OCI-M2 (cell line): ENCODE data around the gene KIF19.
"Not testable (repeated sequence)": the region's sequence is repeated elsewhere in the genome, so short reads cannot be mapped to it uniquely, and the experiment has no call there.

Source experiments
- DNase-seq: peaks from one replicate; lab custom pipeline; 2025; ENCODE audit not compliant: unreplicated experiment; lab: John Stamatoyannopoulos, UW

The KIF19 gene

DNA sequence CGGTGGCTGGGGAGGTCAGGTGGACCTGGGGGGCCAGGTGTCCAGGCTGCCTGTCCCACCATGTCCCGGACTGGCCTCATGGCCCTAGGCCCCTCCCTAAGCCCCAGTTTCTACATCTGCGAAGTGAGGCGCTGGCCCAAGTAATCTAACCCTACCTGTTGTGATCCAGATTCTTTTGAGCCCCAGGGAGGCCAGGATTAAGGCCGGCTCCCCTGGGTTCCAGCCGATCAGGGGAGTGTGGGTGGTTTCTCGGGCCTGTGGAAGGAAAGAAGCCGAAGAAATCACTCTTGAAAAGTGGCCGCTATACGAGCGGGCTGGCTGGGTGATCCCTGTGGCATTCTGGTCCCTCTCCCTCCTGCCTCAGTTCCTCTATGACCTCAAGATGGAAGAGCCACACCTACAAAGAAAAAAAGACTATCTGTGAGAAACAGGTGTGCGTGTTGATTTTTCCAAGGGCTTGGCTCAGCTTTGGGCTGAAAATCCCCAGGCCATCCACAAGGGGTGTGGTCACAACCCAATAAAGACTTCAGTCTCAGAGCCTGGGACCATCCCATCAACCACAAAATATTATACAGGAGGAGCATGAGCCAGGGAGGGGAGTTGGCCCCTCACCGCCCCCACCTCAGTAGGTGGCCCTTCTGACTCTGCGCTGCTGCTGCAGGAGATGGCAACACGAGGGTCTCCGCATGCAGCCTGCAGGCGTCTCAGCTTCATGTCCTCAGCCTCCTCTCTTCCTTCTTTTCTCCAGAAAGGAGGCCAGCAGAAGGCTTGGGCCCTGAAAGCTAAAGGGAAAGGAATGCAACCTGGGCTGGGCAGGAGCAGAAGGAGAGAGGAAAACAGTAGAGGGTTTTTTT, 61.6 kb downstream of the KIF19 start:
- DNase-seq = no peak

DNA sequence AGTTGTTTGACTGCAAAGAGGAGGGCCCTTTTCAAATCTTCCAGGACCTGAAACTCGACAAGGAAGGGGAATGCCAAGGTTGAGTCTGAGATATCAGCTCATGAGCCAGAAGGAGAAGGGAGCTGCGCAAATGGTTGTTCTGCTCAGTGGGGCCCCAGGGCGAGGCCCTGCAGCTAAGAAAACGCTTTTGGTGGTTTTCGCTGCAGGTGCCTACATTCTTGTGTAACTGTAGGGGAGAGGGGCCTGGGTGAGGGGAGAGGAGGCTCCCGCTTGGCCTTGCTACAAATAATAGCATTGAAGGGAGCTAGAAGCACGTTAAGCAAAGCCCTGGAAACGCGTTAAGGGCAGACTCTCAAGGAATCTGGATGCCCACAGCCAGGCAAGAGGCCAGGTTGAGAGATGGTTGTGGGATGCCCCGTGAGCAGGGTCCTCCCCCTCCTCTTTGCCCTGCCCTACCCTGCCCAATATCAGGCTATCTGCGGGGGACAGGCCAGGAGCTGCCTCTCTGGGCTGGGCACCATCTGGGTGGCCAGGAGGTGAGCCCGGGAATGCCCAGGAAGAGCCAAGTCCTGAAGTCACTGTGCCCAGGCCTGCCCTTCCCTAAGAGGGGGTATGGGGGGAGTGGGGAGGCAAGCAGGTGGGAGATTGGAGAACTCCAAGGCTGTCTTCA, 63.2 kb downstream of the KIF19 start:
- no peak for DNase-seq

DNA sequence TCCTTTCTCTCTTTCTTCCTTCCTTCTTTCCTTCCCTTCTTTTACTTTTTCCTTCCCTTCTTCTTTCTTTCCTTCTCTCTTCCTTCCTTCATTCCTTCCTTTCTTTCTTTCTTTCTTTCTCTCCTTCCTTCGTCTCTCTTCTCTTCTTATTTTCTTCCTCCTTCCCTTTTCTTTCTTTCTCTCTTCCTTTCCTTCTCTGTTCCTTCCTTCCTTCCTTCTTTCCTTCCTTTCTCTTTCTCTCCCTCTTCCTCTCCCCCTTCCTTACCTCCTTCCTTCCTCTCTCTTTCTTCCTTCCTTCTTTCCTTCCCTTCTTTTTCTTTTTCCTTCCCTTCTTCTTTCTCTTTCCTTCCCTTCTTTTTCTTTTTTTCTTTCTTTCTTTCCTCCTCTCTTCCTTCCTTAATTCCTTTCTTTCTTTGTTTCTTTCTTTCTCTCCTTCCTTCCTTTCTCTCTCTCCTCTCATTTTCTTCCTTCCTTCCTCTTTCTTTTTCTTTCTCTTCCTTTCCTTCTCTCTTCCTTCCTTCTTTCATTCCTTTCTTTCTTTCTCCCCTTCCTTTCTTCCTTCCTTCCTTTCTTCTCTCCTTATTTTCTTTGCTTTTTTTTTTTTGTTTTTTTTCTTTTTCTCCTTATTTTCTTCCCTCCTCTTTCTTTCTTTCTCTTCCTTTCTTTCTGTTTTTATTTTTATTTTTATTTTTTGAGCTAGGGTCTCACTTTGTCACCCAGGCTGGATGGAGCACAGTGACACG, 64.1 kb downstream of the KIF19 start:
- no peak for DNase-seq

- no peak for DNase-seq
These were observed 64.9 kb downstream of the KIF19 start for GRCh38 chr17:74390680-74391653.

GRCh38 chr17:74391771-74392170, 65.7 kb downstream of the KIF19 start:
- DNase-seq = no peak

GRCh38 chr17:74392848-74393247, 66.8 kb downstream of the KIF19 start:
- DNase-seq = no peak

- no peak for DNase-seq
These were observed 67.4 kb downstream of the KIF19 start for GRCh38 chr17:74393346-74393942.

GRCh38 chr17:74394275-74394950, 68.4 kb downstream of the KIF19 start:
- no peak for DNase-seq

DNA sequence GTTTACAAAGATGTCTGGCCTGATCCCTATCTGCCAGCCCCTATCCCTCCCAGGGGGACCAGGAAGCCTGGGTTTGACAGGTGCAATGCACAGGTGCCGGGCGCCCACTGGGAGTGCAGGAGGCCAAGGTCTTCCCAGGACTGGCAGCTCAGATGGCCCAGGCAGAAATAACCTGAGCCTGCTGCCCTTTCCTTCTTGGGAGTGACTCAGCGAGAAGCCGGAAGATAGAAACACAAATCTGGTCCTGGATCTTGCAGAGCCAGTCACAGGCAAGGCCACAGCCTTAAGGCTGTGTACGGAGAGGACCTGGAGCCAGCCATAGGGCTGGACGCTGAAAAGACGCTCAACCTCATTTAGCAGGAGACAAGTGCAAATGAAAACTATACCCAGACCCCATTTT, 69.0 kb downstream of the KIF19 start:
- no peak for DNase-seq

GRCh38 chr17:74396567-74396966, 70.5 kb downstream of the KIF19 start:
- no peak for DNase-seq

DNA sequence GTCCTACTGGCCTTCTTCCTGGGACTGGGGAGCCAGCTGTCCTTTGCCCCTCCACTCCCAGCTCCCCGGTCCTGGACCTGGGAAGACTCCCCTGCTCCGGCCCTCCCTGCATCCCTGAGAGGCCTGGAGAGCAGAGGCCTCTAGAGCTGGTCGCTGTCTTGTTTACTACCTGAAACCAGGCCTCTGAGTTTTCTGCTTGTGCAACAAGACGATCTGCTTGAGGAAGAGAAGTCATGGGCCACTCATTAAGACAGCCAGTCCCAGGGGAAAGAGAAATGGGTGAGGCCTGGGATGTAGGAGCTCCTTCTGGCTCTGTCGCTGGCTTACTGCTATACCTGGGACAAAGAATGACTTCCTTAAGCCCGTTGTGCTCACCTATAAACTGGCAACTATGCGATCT, 76.0 kb downstream of the KIF19 start:
- no peak for DNase-seq

DNA sequence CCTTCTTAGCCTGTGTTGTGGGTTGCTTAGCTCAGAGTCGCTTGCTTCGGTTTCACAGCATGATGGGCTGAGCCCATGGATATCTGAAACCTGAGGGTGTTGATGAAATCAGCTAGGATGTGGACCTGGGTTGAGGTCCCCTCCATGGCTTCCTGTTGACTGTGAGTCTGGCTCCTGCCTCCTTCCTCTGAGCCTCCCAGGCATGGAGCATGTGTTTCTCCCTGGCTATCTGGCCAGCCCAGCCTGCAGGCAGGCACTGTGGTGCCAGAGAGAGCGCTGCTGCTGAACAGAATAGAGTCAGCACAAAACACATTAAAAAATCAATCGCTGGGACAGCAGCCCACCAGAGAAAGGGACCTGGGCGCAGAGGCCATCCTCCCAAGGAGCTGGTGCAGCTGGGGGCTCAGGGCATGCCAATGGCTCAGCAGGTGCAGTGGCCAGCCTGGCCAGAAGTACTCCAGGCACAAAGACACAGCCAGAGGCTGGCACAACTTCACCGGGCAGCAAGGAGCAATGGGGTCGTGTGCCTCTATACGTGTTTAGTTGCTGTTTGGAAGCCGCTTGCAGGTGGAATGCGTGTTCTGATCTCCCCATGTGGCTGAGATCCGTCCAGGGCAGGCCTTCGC, 77.6 kb downstream of the KIF19 start:
- no peak for DNase-seq

DNA sequence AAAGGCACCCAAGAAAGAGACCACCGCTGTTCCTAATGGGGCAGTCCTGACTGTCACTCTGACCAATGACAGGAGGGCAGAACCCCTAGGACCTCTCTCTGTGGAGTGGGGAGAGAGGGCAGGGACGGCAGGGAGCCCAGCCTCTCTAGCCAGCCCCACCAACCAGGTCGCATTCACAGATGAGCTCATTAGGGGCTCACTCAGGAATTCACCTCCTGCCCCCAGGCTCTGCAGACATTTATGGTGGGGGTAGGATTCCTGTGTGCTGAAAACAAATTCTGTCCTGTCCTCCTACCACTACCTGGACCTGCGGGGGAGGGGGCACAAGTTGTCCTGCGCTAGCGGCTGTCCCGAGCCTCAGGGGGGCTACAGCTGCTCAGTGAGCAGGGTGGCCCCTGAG, 78.2 kb downstream of the KIF19 start:
- DNase-seq = no peak

GRCh38 chr17:74404789-74405188, 78.8 kb downstream of the KIF19 start:
- no peak for DNase-seq

GRCh38 chr17:74405311-74405710, 79.3 kb downstream of the KIF19 start:
- DNase-seq = not testable (repeated sequence)
